Measurements from ENCODE around the gene ATP8A2. TPM values are rescaled to one million over a fixed set of nuclear protein-coding genes. Genes with fewer than 3 reads are reported as not detected.

The ATP8A2 gene
- total RNA-seq, 1 donor from 2014 or later = 0.27 TPM

- no peak for TF ChIP-seq CTCF (IDR thresholded peaks at IDR 0.05; ENCODE audit: borderline replicate concordance)
- no peak for DNase-seq
- Histone ChIP-seq H3K9me3 (replicated peaks) (no peaks in the 10 kb centered on the region), H3K27me3 (ENCODE audit: low read depth) (peaks cover 82% of the 10 kb centered on the region), H3K4me3 (no peak overlapping the region), H3K4me1 (no peaks in the 10 kb centered on the region), H3K36me3 (no peaks in the 10 kb centered on the region), H3K27ac (replicated peaks) (no peak overlapping the region)
- intact Hi-C loops (cut with micrococcal nuclease) = no loop called here
These were observed 510.9 kb downstream of the ATP8A2 start for GRCh38 chr13:25882466-25883357.

GRCh38 chr13:25885418-25885817, 513.6 kb downstream of the ATP8A2 start:
- Histone ChIP-seq H3K27me3 (ENCODE audit: low read depth) (peaks cover 60% of the 10 kb centered on the region), H3K9me3 (replicated peaks) (no peaks in the 10 kb centered on the region), H3K27ac (replicated peaks) (no peak overlapping the region), H3K36me3 (no peaks in the 10 kb centered on the region), H3K4me3 (no peak overlapping the region), H3K4me1 (no peaks in the 10 kb centered on the region)
- intact Hi-C loops (cut with micrococcal nuclease) = no loop called here
- no peak for TF ChIP-seq CTCF (IDR thresholded peaks at IDR 0.05; ENCODE audit: borderline replicate concordance)
- no peak for DNase-seq

GRCh38 chr13:25886438-25887214, 514.9 kb downstream of the ATP8A2 start:
- no peak for TF ChIP-seq CTCF (IDR thresholded peaks at IDR 0.05; ENCODE audit: borderline replicate concordance)
- H3K27ac ChIP-seq (replicated peaks) = no peak overlapping the region
- H3K9me3 ChIP-seq (replicated peaks) = no peaks in the 10 kb centered on the region
- H3K4me1 ChIP-seq = no peaks in the 10 kb centered on the region
- no peak overlapping the region for H3K4me3 ChIP-seq
- peaks cover 48% of the 10 kb centered on the region for H3K27me3 ChIP-seq (ENCODE audit: low read depth)
- no peaks in the 10 kb centered on the region for H3K36me3 ChIP-seq
- no peak for DNase-seq
- intact Hi-C loops (cut with micrococcal nuclease) = no loop called here

GRCh38 chr13:25887962-25888655, 516.3 kb downstream of the ATP8A2 start:
- no peaks in the 10 kb centered on the region for H3K9me3 ChIP-seq (replicated peaks)
- intact Hi-C loops (cut with micrococcal nuclease) = no loop called here
- peaks cover 35% of the 10 kb centered on the region for H3K27me3 ChIP-seq (ENCODE audit: low read depth)
- no peak overlapping the region for H3K27ac ChIP-seq (replicated peaks)
- no peak for TF ChIP-seq CTCF (IDR thresholded peaks at IDR 0.05; ENCODE audit: borderline replicate concordance)
- H3K4me3 ChIP-seq = no peak overlapping the region
- no peaks in the 10 kb centered on the region for H3K36me3 ChIP-seq
- DNase-seq = no peak
- H3K4me1 ChIP-seq = no peaks in the 10 kb centered on the region

- TF ChIP-seq CTCF (IDR thresholded peaks at IDR 0.05; ENCODE audit: borderline replicate concordance) = no peak
- no peaks in the 10 kb centered on the region for H3K4me1 ChIP-seq
- no peak for DNase-seq
- H3K27ac ChIP-seq (replicated peaks) = no peak overlapping the region
- H3K27me3 ChIP-seq (ENCODE audit: low read depth) = peaks cover 9% of the 10 kb centered on the region
- H3K36me3 ChIP-seq = no peaks in the 10 kb centered on the region
- intact Hi-C loops (cut with micrococcal nuclease) = no loop called here
- H3K4me3 ChIP-seq = no peak overlapping the region
- H3K9me3 ChIP-seq (replicated peaks) = no peaks in the 10 kb centered on the region
These were observed 519.0 kb downstream of the ATP8A2 start for GRCh38 chr13:25890671-25891212.

Measured in left ventricle myocardium inferior (tissue), 1 donor.